Measurements from ENCODE around the gene RPL22.

RPL22 gene

DNA sequence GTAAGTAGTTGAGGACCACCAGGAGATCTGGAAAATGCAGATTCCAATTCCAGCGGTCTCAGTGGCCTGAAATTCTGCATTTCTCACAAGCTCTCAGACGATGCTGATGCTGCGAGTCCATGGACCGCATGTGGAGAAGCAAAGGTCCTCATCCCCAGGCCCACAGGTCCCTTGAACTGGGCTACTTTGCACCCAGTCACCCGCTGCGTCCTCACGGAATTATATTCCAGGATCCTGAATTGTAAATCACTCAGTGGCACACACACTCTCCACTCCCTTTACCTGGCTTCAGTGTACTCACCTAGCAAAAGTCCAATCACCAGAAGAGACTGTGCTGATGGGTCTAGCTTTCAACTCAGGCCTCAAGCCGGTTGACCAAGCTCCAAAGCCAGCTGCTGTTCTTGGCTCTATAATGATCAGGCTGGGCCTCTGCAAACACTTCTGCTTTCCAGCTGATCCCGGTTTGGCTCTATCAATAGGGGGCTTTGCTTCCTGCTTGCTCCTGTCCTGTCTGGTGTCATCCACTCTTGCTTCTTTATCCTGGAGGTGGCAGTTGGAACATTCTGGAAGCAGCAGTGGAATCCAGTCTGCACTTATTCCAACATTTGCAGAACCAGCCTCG is 904 bp upstream of the RPL22 start:
- TF ChIP-seq POLR2A (IDR thresholded peaks at IDR 0.05; ENCODE audit: low read length) (no peak), GATA1 (IDR thresholded peaks at IDR 0.05; ENCODE audit: low read depth, low read length) (no peak)
- DNase-seq, result no peak

DNA sequence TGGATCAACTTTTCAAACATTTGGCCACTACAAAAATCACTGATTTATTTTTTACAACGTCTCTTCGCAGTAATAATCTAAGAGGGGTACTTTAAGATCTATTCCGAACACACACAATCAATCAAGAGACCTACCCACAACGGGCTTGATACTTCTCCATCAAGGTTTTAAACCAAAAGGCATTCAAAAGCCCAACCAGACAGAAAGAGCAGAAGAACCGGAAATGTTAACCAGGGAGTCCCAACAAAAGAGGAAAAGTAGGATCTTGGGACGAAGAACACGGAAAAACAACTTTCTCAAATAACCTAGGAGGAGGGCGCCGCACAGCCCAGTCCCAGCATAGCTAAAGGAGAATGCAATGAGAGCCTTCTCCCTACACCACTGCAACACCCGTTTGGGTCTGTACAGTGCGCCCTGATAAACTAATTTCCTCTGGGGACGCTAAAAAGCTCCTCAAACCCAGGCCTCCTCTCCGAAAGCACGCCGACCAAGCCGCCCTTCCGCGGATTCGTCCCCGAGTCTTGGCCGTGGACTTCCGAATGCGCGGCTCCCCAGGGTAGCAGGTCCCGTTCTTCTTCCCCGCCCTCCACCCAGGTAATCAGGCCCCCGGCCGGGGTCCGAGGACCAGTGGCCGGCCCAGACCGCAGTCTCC is 623 bp downstream of the RPL22 start:
- peak; percentile 68 to 72 for DNase-seq

GRCh38 chr1:6197746-6198427 is 1.5 kb downstream of the RPL22 start:
- DNase-seq, result no peak
- TF ChIP-seq POLR2A (IDR thresholded peaks at IDR 0.05; ENCODE audit: low read length) (no peak), GATA1 (IDR thresholded peaks at IDR 0.05; ENCODE audit: low read depth, low read length) (no peak)

More for the DNA sequence above, 623 bp downstream of the RPL22 start:
- TF ChIP-seq GATA1 (IDR thresholded peaks at IDR 0.05; ENCODE audit: low read depth, low read length), result no peak
- TF ChIP-seq POLR2A (IDR thresholded peaks at IDR 0.05; ENCODE audit: low read length), result no peak

GRCh38 chr1:6191968-6192367 is 7.4 kb downstream of the RPL22 start:
- TF ChIP-seq GATA1 (IDR thresholded peaks at IDR 0.05; ENCODE audit: low read depth, low read length) (no peak), POLR2A (IDR thresholded peaks at IDR 0.05; ENCODE audit: low read length) (no peak)
- no peak for DNase-seq

DNA sequence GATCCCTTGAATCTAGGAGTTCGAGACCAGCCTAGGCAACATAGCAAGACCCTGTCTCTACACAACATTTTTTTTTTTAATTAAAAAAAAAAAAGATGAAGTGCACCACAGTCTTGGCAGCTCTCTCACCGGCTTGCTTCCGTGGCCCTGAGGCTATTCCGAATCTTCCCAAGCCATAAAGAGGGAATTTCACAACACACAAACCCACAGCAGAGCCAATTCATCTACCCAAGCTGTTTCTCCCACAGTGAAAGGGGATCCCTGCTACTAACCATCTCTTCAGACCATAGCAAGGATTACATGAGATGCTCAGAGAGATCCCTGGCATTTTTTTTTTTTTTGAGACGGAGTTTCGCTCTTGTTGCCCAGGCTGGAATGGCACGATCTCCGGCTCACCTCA is 10.9 kb downstream of the RPL22 start:
- no peak for DNase-seq
- TF ChIP-seq GATA1 (IDR thresholded peaks at IDR 0.05; ENCODE audit: low read depth, low read length) (no peak), POLR2A (IDR thresholded peaks at IDR 0.05; ENCODE audit: low read length) (no peak)

DNA sequence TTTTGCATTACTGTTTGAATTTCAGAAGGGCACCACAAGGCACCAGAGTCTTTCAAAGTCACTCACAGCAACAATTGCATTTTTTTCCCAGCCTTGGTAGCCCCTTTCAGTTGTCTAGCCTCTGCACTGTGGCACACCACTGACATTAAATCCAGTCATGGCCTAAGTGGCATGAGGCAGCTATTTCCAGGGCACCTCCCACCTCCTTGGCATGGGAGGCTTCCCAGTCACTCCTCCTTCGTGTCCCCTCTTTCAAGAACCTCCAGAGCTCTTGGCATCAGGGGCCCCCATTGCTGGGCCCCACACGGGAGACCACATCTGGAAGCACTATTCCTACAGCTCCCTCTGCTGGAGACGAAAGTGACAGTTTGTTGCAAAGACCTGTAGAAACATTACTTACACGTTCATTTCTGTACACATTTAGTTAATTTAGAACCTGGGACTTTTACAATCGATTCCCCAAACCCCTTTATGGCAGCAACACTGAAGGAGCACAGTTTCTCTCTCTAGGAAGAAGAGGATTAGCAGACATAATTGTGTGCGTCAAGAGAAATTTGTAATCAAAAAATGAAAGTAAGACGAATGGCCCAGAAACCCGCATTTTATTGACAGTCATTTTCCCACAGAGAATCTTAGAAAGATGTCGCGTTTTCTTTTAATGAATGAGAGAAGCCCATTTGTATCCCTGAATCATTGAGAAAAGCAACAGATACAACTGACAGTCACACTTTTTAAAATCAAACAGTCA is 13.6 kb downstream of the RPL22 start:
- TF ChIP-seq POLR2A (IDR thresholded peaks at IDR 0.05; ENCODE audit: low read length), result no peak
- no peak for TF ChIP-seq GATA1 (IDR thresholded peaks at IDR 0.05; ENCODE audit: low read depth, low read length)
- DNase-seq, result peak; percentile 42 to 54

GRCh38 chr1:6185151-6185550 is 14.2 kb downstream of the RPL22 start:
- TF ChIP-seq GATA1 (IDR thresholded peaks at IDR 0.05; ENCODE audit: low read depth, low read length), result no peak
- TF ChIP-seq POLR2A (IDR thresholded peaks at IDR 0.05; ENCODE audit: low read length), result no peak
- DNase-seq, result no peak

DNA sequence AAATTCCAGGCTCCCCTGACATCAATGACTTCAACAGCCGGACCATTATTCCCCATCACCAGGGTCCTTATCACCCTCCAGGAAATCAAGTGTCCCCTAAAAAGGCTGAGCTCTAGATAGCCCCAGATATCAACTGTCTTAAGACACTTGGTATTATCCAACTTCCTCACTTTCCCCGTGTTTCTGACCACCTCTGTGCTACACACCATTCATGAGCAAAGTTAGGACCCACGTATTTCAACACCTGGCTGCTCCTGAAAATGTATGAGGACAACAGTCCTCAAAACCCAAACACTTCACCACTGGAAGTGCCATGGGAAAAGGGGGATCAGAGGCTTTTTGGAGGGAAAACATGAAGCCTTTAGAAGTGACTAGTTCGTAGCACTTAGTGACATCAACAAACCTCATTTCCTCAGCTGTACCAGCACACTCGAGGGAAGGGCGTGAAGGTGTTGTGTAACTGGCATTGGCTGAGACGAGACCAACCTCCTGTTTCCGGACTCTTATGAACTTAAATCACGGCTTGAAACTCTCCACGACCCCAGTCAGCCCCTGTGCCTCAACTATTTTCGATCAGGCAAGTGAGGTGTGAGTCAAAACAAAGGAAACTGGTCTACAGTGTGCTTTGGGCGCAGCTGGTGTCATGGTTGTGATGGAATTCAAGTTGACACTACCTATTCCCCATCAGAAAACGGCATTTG is 15.2 kb downstream of the RPL22 start:
- TF ChIP-seq GATA1 (IDR thresholded peaks at IDR 0.05; ENCODE audit: low read depth, low read length), result no peak
- TF ChIP-seq POLR2A (IDR thresholded peaks at IDR 0.05; ENCODE audit: low read length), result peak; percentile 15
- no peak for DNase-seq

DNA sequence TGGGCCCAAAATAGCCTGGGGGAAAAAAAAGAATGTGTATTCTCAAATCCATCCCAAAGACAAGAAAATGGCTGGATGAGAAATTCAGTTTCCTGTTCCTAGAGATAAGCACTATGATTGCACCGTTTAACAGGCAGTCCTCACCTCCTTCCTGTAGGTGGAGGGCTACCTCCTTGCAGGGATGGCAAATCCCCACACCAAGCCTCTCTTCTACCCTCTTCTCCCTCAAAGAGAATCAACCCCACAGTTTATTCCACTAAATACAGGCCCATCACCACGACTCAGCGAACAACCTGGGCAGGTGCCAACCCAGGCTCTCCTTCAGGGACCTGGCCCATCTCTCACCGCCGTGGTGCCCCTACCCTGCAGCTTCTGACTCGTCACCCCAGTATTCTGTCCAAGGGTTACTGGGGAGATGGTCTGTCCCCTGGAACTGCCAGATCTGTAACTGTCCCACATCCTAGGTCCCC is 15.8 kb downstream of the RPL22 start:
- peak in 1 of 2 experiments; percentile 18 for DNase-seq
- TF ChIP-seq POLR2A (IDR thresholded peaks at IDR 0.05; ENCODE audit: low read length) (no peak), GATA1 (IDR thresholded peaks at IDR 0.05; ENCODE audit: low read depth, low read length) (no peak)

DNA sequence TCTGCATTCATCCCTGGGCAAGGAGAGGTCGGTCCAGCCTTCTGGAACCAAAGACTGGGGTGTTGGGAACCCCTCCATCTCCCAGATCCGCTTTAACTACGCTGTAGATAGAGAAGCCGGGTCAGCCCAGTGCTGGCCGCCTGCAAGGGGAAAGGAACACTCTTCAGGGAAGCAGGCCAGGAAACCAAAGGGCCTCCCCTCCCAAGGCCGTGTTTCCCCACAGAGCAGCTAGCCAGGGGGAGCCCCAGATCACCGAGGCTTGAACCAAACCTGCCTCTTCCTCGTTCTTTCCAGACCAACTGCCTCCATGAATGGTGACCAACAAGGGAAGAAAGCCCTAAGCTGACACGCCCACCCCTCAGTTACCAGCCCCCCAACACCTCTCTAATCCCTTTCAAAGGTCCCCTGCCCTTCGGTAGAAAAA is 18.0 kb downstream of the RPL22 start:
- no peak for DNase-seq
- no peak for TF ChIP-seq POLR2A (IDR thresholded peaks at IDR 0.05; ENCODE audit: low read length)
- no peak for TF ChIP-seq GATA1 (IDR thresholded peaks at IDR 0.05; ENCODE audit: low read depth, low read length)

GRCh38 chr1:6180707-6181311 is 18.6 kb downstream of the RPL22 start:
- no peak for DNase-seq
- TF ChIP-seq GATA1 (IDR thresholded peaks at IDR 0.05; ENCODE audit: low read depth, low read length) (no peak), POLR2A (IDR thresholded peaks at IDR 0.05; ENCODE audit: low read length) (no peak)

- no peak for DNase-seq
- TF ChIP-seq GATA1 (IDR thresholded peaks at IDR 0.05; ENCODE audit: low read depth, low read length) (no peak), POLR2A (IDR thresholded peaks at IDR 0.05; ENCODE audit: low read length) (no peak)
Measured at GRCh38 chr1:6180268-6180706, 19.1 kb downstream of the RPL22 start, which contains the start of gene CHD5. Gene CHD5 (minus strand): TSS chr1:6180321. CDS start chr1:6180023, 298 bp downstream.
